Ishikawa (cell line): ENCODE data around the gene OR1K1.

ENCODE experiments used
- CEBPB ChIP-seq: IDR thresholded peaks from 2 replicates; pipeline ENCODE4 v1.6.1; 2012
- CREB1 ChIP-seq: IDR thresholded peaks from 2 replicates; pipeline ENCODE4 v1.6.1; 2012; ENCODE audit warnings: low read depth
- EGR1 ChIP-seq: IDR thresholded peaks from 2 replicates; pipeline ENCODE4 v1.6.1; 2012
- EP300 ChIP-seq: IDR thresholded peaks from 2 replicates; pipeline ENCODE4 v1.6.1; 2012; ENCODE audit warnings: borderline replicate concordance
- FOXM1 ChIP-seq: IDR thresholded peaks from 2 replicates; pipeline ENCODE4 v1.6.1; 2012; ENCODE audit warnings: low read depth, borderline replicate concordance
- NFIC ChIP-seq: IDR thresholded peaks from 2 replicates; pipeline ENCODE4 v1.6.1; 2012
- RAD21 ChIP-seq: IDR thresholded peaks from 2 replicates; pipeline ENCODE4 v1.6.1; 2012; ENCODE audit warnings: low read depth
- TAF1 ChIP-seq: IDR thresholded peaks from 2 replicates; pipeline ENCODE4 v1.6.1; 2012; ENCODE audit warnings: low read depth, mild to moderate bottlenecking
- TCF12 ChIP-seq: IDR thresholded peaks from 2 replicates; pipeline ENCODE4 v1.6.1; 2012; ENCODE audit warnings: low read depth
- TEAD4 ChIP-seq: IDR thresholded peaks from 2 replicates; pipeline ENCODE4 v1.6.1; 2012
- YY1 ChIP-seq: IDR thresholded peaks from 2 replicates; pipeline ENCODE4 v1.6.1; 2012; ENCODE audit warnings: low read depth
- ZBTB7A ChIP-seq: IDR thresholded peaks from 2 replicates; pipeline ENCODE4 v1.6.1; 2012; ENCODE audit warnings: low read depth
- TF ChIP-seq, protein P1 (sequence below): IDR thresholded peaks from 2 replicates; pipeline ENCODE4 v1.6.1; 2012
- TF ChIP-seq, protein P2 (sequence below): IDR thresholded peaks from 2 replicates; pipeline ENCODE4 v1.6.1; 2012
- TF ChIP-seq, protein P3 (sequence below): IDR thresholded peaks from 2 replicates; pipeline ENCODE4 v1.6.1; 2012; ENCODE audit warnings: low read depth, mild to moderate bottlenecking

The OR1K1 gene

DNA sequence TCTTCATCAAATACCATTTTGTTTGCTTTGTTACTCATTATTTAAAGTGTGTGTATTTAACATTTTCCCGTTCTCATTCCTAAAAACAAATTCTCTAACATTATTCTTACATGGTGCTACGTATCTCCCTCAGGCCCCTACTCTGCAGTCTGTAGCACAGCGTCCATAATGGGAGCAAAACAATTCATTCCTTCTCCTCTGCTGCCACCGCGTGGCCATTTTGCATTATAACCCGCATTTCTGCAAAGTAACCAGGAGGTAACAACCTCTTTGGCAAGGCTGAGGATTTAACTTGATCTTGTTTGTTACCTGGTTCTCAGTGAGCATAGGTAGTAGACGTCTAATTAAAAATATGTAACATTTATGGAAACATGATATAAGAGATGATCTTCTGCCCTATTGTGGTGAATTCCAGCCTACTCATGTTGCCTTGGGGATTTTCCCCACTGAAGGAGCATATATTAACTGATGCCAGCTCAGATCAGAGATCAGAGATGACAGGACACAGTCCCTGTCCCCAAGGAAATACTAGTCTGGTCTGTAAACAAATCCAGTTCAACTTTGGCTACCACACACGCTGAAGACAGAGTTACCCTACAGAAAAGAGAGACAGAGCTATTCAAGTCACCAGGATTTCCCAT is 10.5 kb downstream of the OR1K1 start:
- TF ChIP-seq TAF1 (no peak), EP300 (no peak), ZBTB7A (no peak), YY1 (peak; percentile 71; the same call in 1 of the 2 replicates), CEBPB (no peak), TEAD4 (no peak), NFIC (no peak), RAD21 (peak; percentile 97), TCF12 (no peak)
- TF ChIP-seq, protein P1, sequence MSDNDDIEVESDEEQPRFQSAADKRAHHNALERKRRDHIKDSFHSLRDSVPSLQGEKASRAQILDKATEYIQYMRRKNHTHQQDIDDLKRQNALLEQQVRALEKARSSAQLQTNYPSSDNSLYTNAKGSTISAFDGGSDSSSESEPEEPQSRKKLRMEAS = no peak

DNA sequence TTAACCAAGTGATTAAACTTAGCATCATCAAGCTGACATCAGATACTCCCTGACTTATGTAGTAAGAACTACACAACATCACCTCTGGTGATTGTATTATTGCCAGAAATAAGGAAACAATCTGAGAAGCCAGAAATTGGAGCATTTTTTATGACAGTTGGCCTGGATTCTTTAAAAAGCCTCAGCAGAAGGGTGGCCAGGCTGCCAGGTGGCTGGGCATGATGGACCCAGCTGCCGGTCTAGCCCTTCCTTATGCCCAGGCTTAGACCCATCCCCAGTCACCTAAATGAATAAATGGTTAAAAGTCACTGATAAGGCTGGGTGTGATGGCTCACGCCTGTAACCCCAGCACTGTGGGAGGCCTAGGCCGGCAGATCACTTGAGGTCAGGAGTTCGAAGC is 12.8 kb downstream of the OR1K1 start:
- TF ChIP-seq CREB1 (no peak), TCF12 (no peak), YY1 (no peak), ZBTB7A (no peak), TAF1 (no peak)
- TF ChIP-seq, protein P1 = no peak

DNA sequence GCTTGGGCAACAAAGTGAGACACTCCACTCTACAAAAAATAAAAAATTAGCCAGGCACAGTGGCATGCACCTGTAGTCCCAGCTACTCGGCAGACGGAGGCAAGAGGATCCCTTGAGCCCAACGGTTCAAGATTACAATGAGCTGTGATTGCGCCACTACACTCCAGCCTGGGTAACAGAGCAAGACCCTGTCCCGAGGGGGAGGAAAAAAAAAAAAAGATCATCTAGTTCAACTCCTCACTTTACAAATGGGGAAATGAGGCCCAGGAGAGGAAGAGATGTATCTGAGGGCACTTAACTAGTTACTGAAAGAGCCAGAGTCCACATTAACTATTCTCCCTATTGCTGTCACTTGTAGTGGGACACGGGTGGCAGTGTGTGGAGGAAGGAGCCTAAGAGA is 14.6 kb downstream of the OR1K1 start:
- TF ChIP-seq TEAD4 = no peak
- TF ChIP-seq, protein P2, sequence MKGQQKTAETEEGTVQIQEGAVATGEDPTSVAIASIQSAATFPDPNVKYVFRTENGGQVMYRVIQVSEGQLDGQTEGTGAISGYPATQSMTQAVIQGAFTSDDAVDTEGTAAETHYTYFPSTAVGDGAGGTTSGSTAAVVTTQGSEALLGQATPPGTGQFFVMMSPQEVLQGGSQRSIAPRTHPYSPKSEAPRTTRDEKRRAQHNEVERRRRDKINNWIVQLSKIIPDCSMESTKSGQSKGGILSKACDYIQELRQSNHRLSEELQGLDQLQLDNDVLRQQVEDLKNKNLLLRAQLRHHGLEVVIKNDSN = no peak
- TF ChIP-seq, protein P1 = no peak
- no peak for TF ChIP-seq YY1
- no peak for TF ChIP-seq CREB1
- TF ChIP-seq ZBTB7A = no peak
- TF ChIP-seq EP300 = no peak
- TF ChIP-seq EGR1 = no peak
- TF ChIP-seq, protein P3, sequence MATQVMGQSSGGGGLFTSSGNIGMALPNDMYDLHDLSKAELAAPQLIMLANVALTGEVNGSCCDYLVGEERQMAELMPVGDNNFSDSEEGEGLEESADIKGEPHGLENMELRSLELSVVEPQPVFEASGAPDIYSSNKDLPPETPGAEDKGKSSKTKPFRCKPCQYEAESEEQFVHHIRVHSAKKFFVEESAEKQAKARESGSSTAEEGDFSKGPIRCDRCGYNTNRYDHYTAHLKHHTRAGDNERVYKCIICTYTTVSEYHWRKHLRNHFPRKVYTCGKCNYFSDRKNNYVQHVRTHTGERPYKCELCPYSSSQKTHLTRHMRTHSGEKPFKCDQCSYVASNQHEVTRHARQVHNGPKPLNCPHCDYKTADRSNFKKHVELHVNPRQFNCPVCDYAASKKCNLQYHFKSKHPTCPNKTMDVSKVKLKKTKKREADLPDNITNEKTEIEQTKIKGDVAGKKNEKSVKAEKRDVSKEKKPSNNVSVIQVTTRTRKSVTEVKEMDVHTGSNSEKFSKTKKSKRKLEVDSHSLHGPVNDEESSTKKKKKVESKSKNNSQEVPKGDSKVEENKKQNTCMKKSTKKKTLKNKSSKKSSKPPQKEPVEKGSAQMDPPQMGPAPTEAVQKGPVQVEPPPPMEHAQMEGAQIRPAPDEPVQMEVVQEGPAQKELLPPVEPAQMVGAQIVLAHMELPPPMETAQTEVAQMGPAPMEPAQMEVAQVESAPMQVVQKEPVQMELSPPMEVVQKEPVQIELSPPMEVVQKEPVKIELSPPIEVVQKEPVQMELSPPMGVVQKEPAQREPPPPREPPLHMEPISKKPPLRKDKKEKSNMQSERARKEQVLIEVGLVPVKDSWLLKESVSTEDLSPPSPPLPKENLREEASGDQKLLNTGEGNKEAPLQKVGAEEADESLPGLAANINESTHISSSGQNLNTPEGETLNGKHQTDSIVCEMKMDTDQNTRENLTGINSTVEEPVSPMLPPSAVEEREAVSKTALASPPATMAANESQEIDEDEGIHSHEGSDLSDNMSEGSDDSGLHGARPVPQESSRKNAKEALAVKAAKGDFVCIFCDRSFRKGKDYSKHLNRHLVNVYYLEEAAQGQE = no peak
- no peak for TF ChIP-seq FOXM1
- no peak for TF ChIP-seq RAD21

DNA sequence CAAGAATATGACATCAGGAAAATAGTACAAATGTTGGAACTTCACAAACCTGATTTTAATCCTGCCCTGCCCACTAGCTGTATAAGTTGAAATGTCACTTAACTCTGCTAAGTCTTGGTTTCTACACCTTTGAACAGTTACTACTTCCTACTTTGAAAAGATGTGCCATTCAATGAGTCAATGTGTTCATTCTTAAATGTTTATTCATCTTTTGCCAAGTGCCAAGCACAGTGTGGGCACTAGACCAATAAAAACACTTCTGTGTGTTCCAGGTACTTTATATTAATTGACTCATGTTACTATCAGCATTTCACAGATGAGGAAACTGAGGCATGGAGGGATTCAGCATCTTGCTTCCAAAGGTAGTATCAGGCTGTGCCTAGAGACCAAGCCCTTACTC is 15.6 kb downstream of the OR1K1 start:
- TF ChIP-seq EGR1 = no peak
- no peak for TF ChIP-seq TAF1

DNA sequence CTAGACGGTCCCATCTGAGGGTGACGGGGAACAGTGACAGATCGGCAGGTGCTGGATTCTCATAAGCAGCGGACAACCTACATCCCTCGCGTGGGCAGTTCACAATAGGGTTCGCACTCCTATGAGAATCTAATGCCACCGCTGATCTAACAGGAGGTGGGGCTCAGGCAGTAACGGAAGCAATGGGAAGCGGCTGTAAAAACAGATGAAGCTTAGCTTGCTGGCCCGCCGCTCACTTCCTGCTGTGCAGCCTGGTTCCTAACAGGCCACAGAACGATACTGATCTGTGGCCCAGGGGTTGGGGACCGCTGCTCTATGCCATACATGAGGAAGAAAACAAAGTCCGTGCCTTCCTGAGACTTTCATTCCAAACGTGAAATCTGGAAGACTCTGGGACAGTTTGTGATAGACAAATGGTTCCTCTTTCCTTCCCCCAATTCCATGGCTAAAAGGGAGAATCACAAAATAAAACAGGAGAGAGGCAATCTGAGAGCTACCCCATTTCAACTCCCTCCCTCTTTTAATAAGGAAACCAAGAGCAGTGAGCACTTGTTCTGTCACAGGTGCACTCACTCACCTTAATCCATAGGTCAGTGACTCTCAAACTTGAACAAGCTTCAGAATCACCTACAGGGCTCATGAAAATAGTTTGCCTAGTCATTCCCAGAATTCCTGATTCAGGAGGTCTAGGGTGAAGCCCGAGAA is 16.4 kb downstream of the OR1K1 start:
- no peak for TF ChIP-seq FOXM1

DNA sequence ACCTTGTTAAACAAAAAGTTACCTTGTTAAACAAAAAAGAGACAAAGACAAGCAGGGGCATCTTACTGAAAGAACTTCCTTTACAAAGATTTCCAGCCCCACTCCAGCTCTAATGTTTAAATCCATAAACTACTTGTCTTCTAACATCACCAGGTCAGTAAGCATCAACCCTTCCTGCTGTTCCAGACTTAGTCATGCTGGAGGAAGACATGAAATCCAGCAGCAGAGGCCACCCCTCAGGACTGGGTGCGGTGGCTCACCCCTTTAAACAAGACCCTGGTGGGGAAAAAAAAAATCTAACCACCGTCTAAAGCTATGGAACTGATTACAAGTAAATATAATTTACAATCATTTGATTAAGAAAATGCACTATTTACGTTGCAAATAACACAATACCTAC is 19.4 kb downstream of the OR1K1 start:
- TF ChIP-seq, protein P2 = no peak
- TF ChIP-seq FOXM1 = no peak
- no peak for TF ChIP-seq EGR1
- TF ChIP-seq CEBPB = no peak
- TF ChIP-seq TAF1 = no peak
- no peak for TF ChIP-seq ZBTB7A
- no peak for TF ChIP-seq TEAD4
- TF ChIP-seq, protein P3 = no peak
- TF ChIP-seq, protein P1 = no peak
- no peak for TF ChIP-seq CREB1
- TF ChIP-seq EP300 = no peak
- TF ChIP-seq YY1 = no peak
- no peak for TF ChIP-seq NFIC
- no peak for TF ChIP-seq TCF12
- TF ChIP-seq RAD21 = no peak
